GM12878 (cell line): Measurements from ENCODE around the gene TGFB2. TPM values are rescaled to one million over a fixed set of nuclear protein-coding genes. Genes with fewer than 3 reads are reported as not detected.

Source experiments
- ATAC-seq: fragments of 200-7000 bp; cut with Tn5 transposase; 3 replicates; pipeline ENCODE4 v1.9.1; 2020; ENCODE audit warnings: mild to moderate bottlenecking, moderate library complexity
- BruUV-seq: library from RNA; stranded (reverse); fragments of 400-500 nt; replicated peaks from 2 replicates; lab custom pipeline; 2021; lab: Mats Ljungman, UMichigan
- CTCF ChIA-PET: fragments of 300-600 bp; sonication (Branson Sonifier 250); formaldehyde crosslinking; extraction: SDS; loops from one replicate; lab custom pipeline; 2021; ENCODE audit warnings: inconsistent platforms; lab: Yijun Ruan, JAX
- POLR2A ChIA-PET: fragments of 350-600 bp; formaldehyde crosslinking; extraction: SDS; loops from one replicate; lab custom pipeline; 2021; ENCODE audit warnings: inconsistent platforms; lab: Charles Lee
- RAD21 ChIA-PET: fragments of 300-600 bp; sonication (Branson Sonifier 250); formaldehyde crosslinking; loops from one replicate; lab custom pipeline; 2023; ENCODE audit warnings: antibody characterized with exemption; ENCODE audit not compliant: unreplicated experiment; lab: Charles Lee
- SMC1A ChIA-PET: fragments of 300-600 bp; sonication (Branson Sonifier 250); formaldehyde crosslinking; loops from one replicate; lab custom pipeline; 2023; ENCODE audit not compliant: unreplicated experiment, uncharacterized antibody; lab: Charles Lee
- DNase-seq: peaks from one replicate; pipeline ENCODE4 v3.0.0-alpha.2; 2011; ENCODE audit warnings: low read depth, low spot score
- FAIRE-seq: peaks from 3 replicates; lab custom pipeline; 2011; peaks lifted over from hg19 to GRCh38; lab: Jason Lieb, UNC
- H2AFZ ChIP-seq: 2 replicates; pipeline ENCODE4 v1.6.0; 2011; ENCODE audit warnings: low read depth, low read length, control low read depth; ENCODE audit not compliant: control insufficient read depth
- H3K27ac ChIP-seq: 2 replicates; pipeline ENCODE4 v1.5.1; 2011; ENCODE audit warnings: control low read depth; ENCODE audit not compliant: control insufficient read depth, insufficient read depth
- H3K27me3 ChIP-seq, 2 experiments: replicated peaks in 1 of 2; 2 replicates each; pipeline versions ENCODE4 v1.6.0 to v1.6.1; 2011; ENCODE audit warnings: low read length in 1 of 2; ENCODE audit not compliant: control insufficient read depth in 2 of 2, insufficient read depth in 2 of 2
- H3K36me3 ChIP-seq, 2 experiments: 2 replicates each; pipeline ENCODE4 v1.5.1; 2011; ENCODE audit warnings: low read length in 1 of 2; ENCODE audit not compliant: control insufficient read depth in 2 of 2, insufficient read depth in 2 of 2
- H3K4me1 ChIP-seq: 2 replicates; pipeline ENCODE4 v1.6.1; 2011; ENCODE audit warnings: mild to moderate bottlenecking, low read length, moderate library complexity, mixed read lengths; ENCODE audit not compliant: control insufficient read depth, insufficient read depth
- H3K4me2 ChIP-seq: 2 replicates; pipeline ENCODE4 v1.6.0; 2011; ENCODE audit warnings: control low read depth; ENCODE audit not compliant: control insufficient read depth, insufficient read depth
- H3K4me3 ChIP-seq: fragments of 200-600 bp; sonication (generic); 2 replicates; pipeline ENCODE4 v1.5.1; 2016
- H3K79me2 ChIP-seq: 2 replicates; pipeline ENCODE4 v1.6.0; 2011; ENCODE audit warnings: low read length; ENCODE audit not compliant: control insufficient read depth, insufficient read depth
- H3K9ac ChIP-seq: 2 replicates; pipeline ENCODE4 v1.8.0; 2011; ENCODE audit warnings: low read length, control low read depth, mixed read lengths; ENCODE audit not compliant: control insufficient read depth, insufficient read depth
- H3K9me3 ChIP-seq: replicated peaks from 3 replicates; pipeline ENCODE4 v1.5.1; 2011; ENCODE audit warnings: mild to moderate bottlenecking, low read length; ENCODE audit not compliant: control insufficient read depth, insufficient read depth
- H4K20me1 ChIP-seq: 2 replicates; pipeline ENCODE4 v1.6.0; 2011; ENCODE audit not compliant: control insufficient read depth, insufficient read depth
- BHLHE40 ChIP-seq, 2 experiments: fragments of 450-650 bp in 1 of 2; IDR thresholded peaks; 2 replicates each; pipeline ENCODE4 v1.6.1; 2011 to 2017; ENCODE audit warnings: low read depth in 2 of 2, borderline replicate concordance in 1 of 2, improper control_type of control experiment in 1 of 2, low read length in 1 of 2, mild to moderate bottlenecking in 1 of 2
- BRCA1 ChIP-seq: IDR thresholded peaks from 2 replicates; pipeline ENCODE4 v1.6.1; 2011; ENCODE audit warnings: low read depth, low read length, improper control_type of control experiment
- EED ChIP-seq: sonication (generic); IDR thresholded peaks from 2 replicates; pipeline ENCODE4 v1.6.1; 2016; ENCODE audit warnings: antibody characterized with exemption, low read depth
- ETV6 ChIP-seq, 2 experiments: fragments of 450-650 bp in 1 of 2; IDR thresholded peaks in 1 of 2; conservative IDR thresholded peaks in 1 of 2; 2 replicates each; pipeline ENCODE4 v1.6.1; 2014; ENCODE audit warnings: antibody characterized with exemption in 1 of 2, borderline replicate concordance in 1 of 2, low read depth in 1 of 2, mild to moderate bottlenecking in 1 of 2, moderate library complexity in 1 of 2
- HDAC2 ChIP-seq: fragments of 200-600 bp; sonication (generic); IDR thresholded peaks from 2 replicates; pipeline ENCODE4 v1.6.1; 2017
- HDAC6 ChIP-seq: fragments of 200-600 bp; sonication (generic); IDR thresholded peaks from one replicate; pipeline ENCODE4 v1.8.0; 2017; ENCODE audit warnings: antibody characterized with exemption; ENCODE audit not compliant: unreplicated experiment
- PAX5 ChIP-seq: IDR thresholded peaks from 2 replicates; pipeline ENCODE4 v1.6.1; 2011; ENCODE audit warnings: low read depth, low read length, borderline replicate concordance
- POLR2AphosphoS5 ChIP-seq: IDR thresholded peaks from 2 replicates; pipeline ENCODE4 v1.6.1; 2011; ENCODE audit warnings: mild to moderate bottlenecking, low read length, inconsistent platforms
- RCOR1 ChIP-seq: conservative IDR thresholded peaks from 2 replicates; pipeline ENCODE4 v1.6.1; 2012; ENCODE audit warnings: low read depth, low read length, improper control_type of control experiment
- RELA ChIP-seq: fragments of 450-650 bp; IDR thresholded peaks from 2 replicates; pipeline ENCODE4 v1.8.0; 2014; ENCODE audit warnings: borderline replicate concordance; ENCODE audit not compliant: partially characterized antibody
- RUNX3 ChIP-seq: IDR thresholded peaks from 2 replicates; pipeline ENCODE4 v1.6.1; 2012; ENCODE audit warnings: low read length, inconsistent platforms
- SMARCA5 ChIP-seq: fragments of 450-650 bp; IDR thresholded peaks from 2 replicates; pipeline ENCODE4 v1.6.1; 2017; ENCODE audit warnings: mild to moderate bottlenecking
- SREBF1 ChIP-seq: IDR thresholded peaks from 2 replicates; pipeline ENCODE4 v1.6.1; 2012; ENCODE audit warnings: mild to moderate bottlenecking, low read length
- SREBF2 ChIP-seq: IDR thresholded peaks from 2 replicates; pipeline ENCODE4 v1.6.1; 2012; ENCODE audit warnings: mild to moderate bottlenecking, low read length
- TCF12 ChIP-seq: IDR thresholded peaks from 2 replicates; pipeline ENCODE4 v1.6.1; 2011; ENCODE audit warnings: low read depth, mild to moderate bottlenecking, low read length
- YBX1 ChIP-seq: fragments of 450-650 bp; IDR thresholded peaks from 2 replicates; pipeline ENCODE4 v1.6.1; 2016; ENCODE audit warnings: antibody characterized with exemption
- YY1 ChIP-seq: IDR thresholded peaks from 2 replicates; pipeline ENCODE4 v1.6.1; 2011; ENCODE audit warnings: low read depth, mild to moderate bottlenecking, low read length
- WGBS: methylation state at CpG from one replicate; pipeline ENCODE4 v1.1.6; 2016; ENCODE audit warnings: low lambda C conversion rate; ENCODE audit not compliant: insufficient replicate concordance, insufficient coverage; ENCODE audit errors: missing lambda C conversion rate; 5-methylcytosine and 5-hydroxymethylcytosine counted together
- in situ Hi-C: fragments of 300-500 bp; cut with MboI; formaldehyde crosslinking; loops from 9 replicates; pipeline ENCODE4 v1.14.3; 2018; ENCODE audit warnings: mixed read lengths
- intact Hi-C: fragments of 100-400 bp; cut with micrococcal nuclease; formaldehyde crosslinking; loops from one replicate; pipeline ENCODE4 v1.14.2; 2022; ENCODE audit not compliant: unreplicated experiment
- polyA plus RNA-seq, 11 experiments: library from polyadenylated mRNA; depleted of rRNA in 4 of 11; unstranded in 6 of 11; stranded (reverse) in 5 of 11; fragments of >200 nt; fragmentation: Nextera tagmentation in 4 of 11; fragmentation: Illumina TruSeq in 1 of 11; extraction: Ambion mirVana in 4 of 11; extraction: Trizol in 1 of 11; gene quantifications; 1 replicate in 1 of 11; 2 replicates in 10 of 11; pipeline versions ENCODE4 v1.2.1 to v1.2.3, GENCODE V29; 2011 to 2016; ENCODE audit warnings: inconsistent platforms in 2 of 11, missing spikeins in 2 of 11, low read depth in 1 of 11
- total RNA-seq, 4 experiments: library from RNA; depleted of rRNA in 3 of 4; stranded (reverse); fragments of >200 nt in 3 of 4; fragmentation: Illumina TruSeq in 1 of 4; extraction: Trizol in 1 of 4; gene quantifications; 2 replicates each; pipeline versions ENCODE4 v1.2.1 to v1.2.3, GENCODE V29; 2013 to 2021

Gene TGFB2
- total and polyA plus RNA-seq, 10 of the 15 experiments (the other 5 are each of a cell fraction or from before 2014, with no cell fraction given): 0.03 to 0.11 (median 0.04) TPM; not detected in 6

DNA sequence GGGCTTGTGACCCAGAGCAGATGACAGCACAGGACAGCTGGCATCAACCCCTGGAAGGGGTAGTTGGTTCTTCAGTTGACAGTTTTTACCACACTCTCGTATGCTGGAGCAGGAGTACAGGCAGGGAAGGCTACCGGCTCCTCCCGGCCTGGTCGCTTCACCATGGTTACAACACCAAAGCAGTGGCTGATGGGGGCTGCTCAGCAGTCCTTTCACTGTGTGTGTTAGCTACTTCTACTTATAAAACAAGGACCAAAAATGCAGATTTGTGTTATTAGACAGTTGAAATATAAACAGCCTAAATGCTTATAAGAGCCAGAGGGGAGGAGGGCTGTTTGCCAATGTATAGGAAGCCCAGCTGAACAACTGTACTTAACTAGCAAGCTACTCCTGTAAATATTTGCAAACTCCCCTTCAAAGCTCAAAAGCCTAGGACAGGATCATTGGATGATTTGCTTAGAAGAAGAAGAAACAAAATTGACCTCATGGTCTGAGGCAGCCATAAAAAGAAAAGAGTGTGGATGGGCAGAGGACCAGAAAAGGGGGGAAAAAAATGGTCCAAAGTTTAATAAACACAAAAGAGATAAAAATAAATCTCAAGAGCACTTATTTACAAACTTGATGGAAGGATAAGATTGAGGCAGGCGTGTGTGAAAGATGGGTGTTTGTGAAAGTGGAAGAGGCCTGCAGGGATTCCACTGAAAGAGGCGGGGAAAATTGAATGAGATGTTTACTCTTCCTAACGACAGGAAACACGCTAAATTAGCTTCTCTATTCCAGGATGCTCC is 57.1 kb downstream of the TGFB2 start (continued):
- TF ChIP-seq POLR2AphosphoS5 (no peak), TCF12 (no peak), HDAC2 (no peak), SREBF1 (no peak)

DNA sequence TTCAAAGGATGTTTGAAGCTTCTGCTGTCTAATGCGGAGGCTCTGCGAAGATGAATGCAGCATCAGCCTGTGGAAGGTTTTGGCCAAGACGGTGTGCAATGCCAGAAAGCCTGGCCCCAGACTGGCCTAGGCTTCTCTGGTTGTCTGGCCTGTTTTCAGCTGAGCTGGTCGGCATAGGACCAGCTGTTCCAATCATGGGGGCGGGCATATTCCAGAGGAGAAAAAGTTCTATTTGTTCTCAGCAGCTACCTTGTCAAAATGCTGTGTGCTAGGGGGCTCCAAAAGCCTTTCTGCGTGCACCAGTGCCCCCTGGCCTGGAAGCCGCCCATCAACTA is 57.6 kb downstream of the TGFB2 start:
- Histone ChIP-seq H3K4me2 (no peak overlapping the region), H3K4me3 (no peak overlapping the region), H3K36me3 (no peaks in the 10 kb centered on the region), H2AFZ (no peak overlapping the region), H3K27me3 (no peaks in the 10 kb centered on the region), H3K4me1 (no peaks in the 10 kb centered on the region), H3K79me2 (no peaks in the 10 kb centered on the region), H3K9me3 (no peaks in the 10 kb centered on the region), H3K27ac (no peak overlapping the region), H4K20me1 (no peaks in the 10 kb centered on the region), H3K9ac (no peak overlapping the region)
- POLR2A ChIA-PET: no interaction called here
- no peak for ATAC-seq
- no peak for FAIRE-seq
- 53% methylated on average over 7 of the region's 7 CpGs for WGBS
- intact Hi-C loops: no loop called here
- CTCF ChIA-PET: no interaction called here
- in situ Hi-C loops: no loop called here
- no peak for DNase-seq
- RAD21 ChIA-PET: no interaction called here
- SMC1A ChIA-PET: no interaction called here
- BruUV-seq: no TSS peak
- no peak for TF ChIP-seq HDAC6

DNA sequence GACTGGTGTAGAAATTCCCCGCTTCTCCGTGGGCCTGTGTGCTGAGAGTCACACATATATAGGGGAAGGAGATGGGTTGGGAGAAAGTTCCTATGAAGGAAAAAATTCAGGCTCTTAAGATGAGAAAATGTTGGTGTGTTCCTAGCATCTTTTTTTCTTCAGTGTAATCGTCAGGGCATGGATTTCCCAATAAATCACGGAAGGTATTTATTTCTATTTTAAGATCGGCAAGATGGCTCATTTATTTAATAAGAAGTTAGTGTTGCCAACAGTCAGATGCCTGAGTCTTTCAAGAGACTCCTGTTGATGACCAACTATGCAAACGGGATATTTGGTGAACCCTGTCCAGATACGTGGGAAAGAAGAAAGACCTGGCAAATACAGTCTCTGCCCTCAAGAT is 58.2 kb downstream of the TGFB2 start:
- no peaks in the 10 kb centered on the region for H3K79me2 ChIP-seq
- no peaks in the 10 kb centered on the region for H3K4me1 ChIP-seq
- no peak for ATAC-seq
- H3K27me3 ChIP-seq: no peaks in the 10 kb centered on the region
- H4K20me1 ChIP-seq: no peaks in the 10 kb centered on the region
- RAD21 ChIA-PET: no interaction called here
- H3K27ac ChIP-seq: no peak overlapping the region
- no peaks in the 10 kb centered on the region for H3K36me3 ChIP-seq
- WGBS: 57% methylated on average over 7 of the region's 7 CpGs
- in situ Hi-C loops: no loop called here
- H3K4me2 ChIP-seq: no peak overlapping the region
- no peak for FAIRE-seq
- SMC1A ChIA-PET: no interaction called here
- H3K9ac ChIP-seq: no peak overlapping the region
- H3K4me3 ChIP-seq: no peak overlapping the region
- DNase-seq: no peak
- CTCF ChIA-PET: no interaction called here
- H2AFZ ChIP-seq: no peak overlapping the region
- POLR2A ChIA-PET: no interaction called here
- BruUV-seq: no TSS peak
- intact Hi-C loops: no loop called here
- no peaks in the 10 kb centered on the region for H3K9me3 ChIP-seq
- no peak for TF ChIP-seq BHLHE40 (IDR thresholded peaks at IDR 0.05; ENCODE audit: borderline replicate concordance in 1 of 2, low read depth in 2 of 2, low read length in 1 of 2)
- TF ChIP-seq PAX5: no peak
- TF ChIP-seq RUNX3: no peak
- TF ChIP-seq BRCA1: no peak
- TF ChIP-seq SMARCA5: no peak
- TF ChIP-seq ETV6 (conservative IDR thresholded peaks at IDR 0.05 in 1 of 2, IDR thresholded peaks at IDR 0.05 in 1 of 2; ENCODE audit: borderline replicate concordance in 1 of 2, low read depth in 1 of 2): no peak
- no peak for TF ChIP-seq YY1
- no peak for TF ChIP-seq RELA
- no peak for TF ChIP-seq YBX1
- TF ChIP-seq EED: no peak
- no peak for TF ChIP-seq SREBF2
- no peak for TF ChIP-seq RCOR1
